ENCODE results near the gene RIC3. TPM values are rescaled to one million over a fixed set of nuclear protein-coding genes. Genes with fewer than 3 reads are reported as not detected.

RIC3 gene
- total RNA-seq, 4 donors from 2014 or later, result 7.9 to 28.4 (median 18.5) TPM

DNA sequence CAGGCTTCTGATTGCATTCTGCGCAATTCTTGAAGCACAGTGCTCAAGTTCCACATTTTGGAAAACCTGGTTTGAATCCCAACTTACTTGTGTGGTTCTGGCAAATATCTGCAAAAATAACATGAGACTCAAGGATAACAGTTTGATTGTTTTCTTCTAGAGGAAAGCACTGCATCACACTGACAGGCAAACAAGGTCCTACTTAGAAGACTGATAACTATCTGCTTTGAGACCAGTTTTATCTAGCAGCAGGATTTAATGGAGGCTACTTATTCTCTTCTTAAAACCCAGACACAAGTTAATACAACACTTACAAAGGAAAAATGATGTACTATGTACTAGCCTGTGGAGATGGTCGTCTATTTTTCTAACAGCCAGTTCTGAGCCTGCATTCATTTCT, 41.4 kb downstream of the RIC3 start:
- TF ChIP-seq, protein P1, sequence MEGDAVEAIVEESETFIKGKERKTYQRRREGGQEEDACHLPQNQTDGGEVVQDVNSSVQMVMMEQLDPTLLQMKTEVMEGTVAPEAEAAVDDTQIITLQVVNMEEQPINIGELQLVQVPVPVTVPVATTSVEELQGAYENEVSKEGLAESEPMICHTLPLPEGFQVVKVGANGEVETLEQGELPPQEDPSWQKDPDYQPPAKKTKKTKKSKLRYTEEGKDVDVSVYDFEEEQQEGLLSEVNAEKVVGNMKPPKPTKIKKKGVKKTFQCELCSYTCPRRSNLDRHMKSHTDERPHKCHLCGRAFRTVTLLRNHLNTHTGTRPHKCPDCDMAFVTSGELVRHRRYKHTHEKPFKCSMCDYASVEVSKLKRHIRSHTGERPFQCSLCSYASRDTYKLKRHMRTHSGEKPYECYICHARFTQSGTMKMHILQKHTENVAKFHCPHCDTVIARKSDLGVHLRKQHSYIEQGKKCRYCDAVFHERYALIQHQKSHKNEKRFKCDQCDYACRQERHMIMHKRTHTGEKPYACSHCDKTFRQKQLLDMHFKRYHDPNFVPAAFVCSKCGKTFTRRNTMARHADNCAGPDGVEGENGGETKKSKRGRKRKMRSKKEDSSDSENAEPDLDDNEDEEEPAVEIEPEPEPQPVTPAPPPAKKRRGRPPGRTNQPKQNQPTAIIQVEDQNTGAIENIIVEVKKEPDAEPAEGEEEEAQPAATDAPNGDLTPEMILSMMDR (IDR thresholded peaks at IDR 0.05), result no peak
- no peak for TF ChIP-seq POLR2A (IDR thresholded peaks at IDR 0.05)
- H3K4me1 ChIP-seq, result no peaks in the 10 kb centered on the region
- intact Hi-C loops (cut with DNase I; ENCODE audit: low total_unique reads), result no loop called here
- no peak for DNase-seq
- H3K27ac ChIP-seq, result no peak overlapping the region
- no peaks in the 10 kb centered on the region for H3K9me3 ChIP-seq
- H3K27me3 ChIP-seq, result no peaks in the 10 kb centered on the region
- H3K4me3 ChIP-seq, result no peak overlapping the region
- no peaks in the 10 kb centered on the region for H3K36me3 ChIP-seq

DNA sequence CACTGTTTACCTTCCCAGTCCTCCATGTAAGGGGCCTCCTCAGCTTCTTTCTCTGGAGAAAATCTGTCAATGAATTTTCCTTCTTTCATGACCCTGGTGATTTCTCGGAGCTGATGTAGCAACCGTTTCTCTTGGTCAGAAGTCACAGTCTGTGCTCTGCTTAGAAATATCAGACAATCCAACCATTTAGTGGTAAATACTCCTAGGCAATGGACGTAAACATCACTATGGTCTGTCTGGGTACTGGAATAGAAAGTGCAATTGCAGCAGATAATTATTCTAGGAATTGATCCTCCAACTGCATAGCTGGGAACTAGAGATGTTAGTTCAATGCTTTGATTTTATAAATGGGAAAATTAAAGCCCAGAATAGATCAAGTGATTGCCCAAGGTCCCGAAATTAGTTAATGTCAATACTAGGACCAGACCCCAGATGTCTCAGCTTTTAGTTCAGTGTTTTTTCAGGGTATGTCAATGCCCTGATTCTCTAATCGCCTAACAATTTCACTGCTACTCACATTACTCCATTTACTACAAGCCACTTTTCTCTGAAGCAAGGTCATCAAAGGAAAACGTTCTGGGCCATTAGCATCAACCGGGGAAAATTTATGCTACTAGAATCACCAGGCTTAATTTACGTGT, 42.1 kb downstream of the RIC3 start:
- no peaks in the 10 kb centered on the region for H3K4me1 ChIP-seq
- intact Hi-C loops (cut with DNase I; ENCODE audit: low total_unique reads), result no loop called here
- H3K27me3 ChIP-seq, result no peaks in the 10 kb centered on the region
- DNase-seq, result no peak
- H3K36me3 ChIP-seq, result no peaks in the 10 kb centered on the region
- TF ChIP-seq, protein P1 (IDR thresholded peaks at IDR 0.05), result no peak
- no peak for TF ChIP-seq POLR2A (IDR thresholded peaks at IDR 0.05)
- no peak overlapping the region for H3K4me3 ChIP-seq
- no peak overlapping the region for H3K27ac ChIP-seq
- H3K9me3 ChIP-seq, result no peaks in the 10 kb centered on the region

DNA sequence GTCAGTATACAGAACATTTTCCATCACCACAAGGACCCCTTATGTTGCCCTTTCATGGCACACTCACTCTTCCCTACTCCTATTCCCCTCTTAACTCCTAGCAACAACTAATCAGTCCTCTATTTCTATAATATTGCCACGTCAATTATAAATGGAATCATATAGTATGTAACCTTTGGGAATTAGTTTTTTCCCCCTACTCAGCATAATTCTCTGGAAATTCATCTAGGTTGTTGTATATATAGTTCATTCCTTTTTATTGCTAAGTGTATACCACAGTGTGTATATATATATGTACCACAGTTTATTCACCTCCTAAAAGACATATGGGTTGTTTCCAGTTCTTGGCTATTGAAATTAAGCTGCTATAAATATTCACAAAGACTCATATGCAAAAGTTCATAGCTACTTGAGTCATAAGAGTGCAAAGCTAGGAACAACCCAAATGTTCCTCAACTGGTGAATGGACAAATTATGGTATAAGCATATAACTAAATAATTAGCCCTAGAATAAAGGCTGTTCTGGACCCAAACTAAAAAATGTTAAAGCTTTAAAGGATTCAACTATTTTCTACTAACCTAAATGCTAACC, 46.6 kb downstream of the RIC3 start:
- no peak overlapping the region for H3K4me3 ChIP-seq
- H3K27me3 ChIP-seq, result no peaks in the 10 kb centered on the region
- H3K9me3 ChIP-seq, result no peaks in the 10 kb centered on the region
- intact Hi-C loops (cut with DNase I; ENCODE audit: low total_unique reads), result no loop called here
- H3K27ac ChIP-seq, result no peak overlapping the region
- H3K4me1 ChIP-seq, result no peaks in the 10 kb centered on the region
- DNase-seq, result no peak
- TF ChIP-seq POLR2A (IDR thresholded peaks at IDR 0.05), result no peak
- TF ChIP-seq, protein P1 (IDR thresholded peaks at IDR 0.05), result no peak
- no peaks in the 10 kb centered on the region for H3K36me3 ChIP-seq

DNA sequence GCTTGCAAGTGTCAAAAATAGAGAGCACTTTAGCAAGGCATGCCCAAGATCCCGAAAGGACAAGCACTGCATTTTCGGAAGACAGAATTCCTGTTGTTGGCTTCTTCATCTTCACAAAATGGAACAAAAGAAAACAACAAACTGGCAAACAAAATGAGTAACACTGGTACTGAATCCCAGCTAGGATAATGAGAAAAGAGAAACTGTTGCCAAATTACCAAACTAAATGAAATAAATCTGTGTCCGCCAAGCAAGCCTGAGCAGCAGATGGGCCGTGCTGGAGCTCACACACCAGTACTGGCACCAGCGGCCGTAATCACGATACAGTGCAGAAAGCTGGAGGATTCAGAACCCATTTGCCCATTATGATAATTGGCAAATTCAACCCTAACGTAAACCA, 57.2 kb downstream of the RIC3 start:
- intact Hi-C loops (cut with DNase I; ENCODE audit: low total_unique reads), result no loop called here
- no peak for DNase-seq
- TF ChIP-seq, protein P1 (IDR thresholded peaks at IDR 0.05), result no peak
- no peak for TF ChIP-seq POLR2A (IDR thresholded peaks at IDR 0.05)
- no peaks in the 10 kb centered on the region for H3K9me3 ChIP-seq
- no peaks in the 10 kb centered on the region for H3K36me3 ChIP-seq
- no peak overlapping the region for H3K27ac ChIP-seq
- H3K4me3 ChIP-seq, result no peak overlapping the region
- H3K27me3 ChIP-seq, result no peaks in the 10 kb centered on the region
- no peaks in the 10 kb centered on the region for H3K4me1 ChIP-seq

DNA sequence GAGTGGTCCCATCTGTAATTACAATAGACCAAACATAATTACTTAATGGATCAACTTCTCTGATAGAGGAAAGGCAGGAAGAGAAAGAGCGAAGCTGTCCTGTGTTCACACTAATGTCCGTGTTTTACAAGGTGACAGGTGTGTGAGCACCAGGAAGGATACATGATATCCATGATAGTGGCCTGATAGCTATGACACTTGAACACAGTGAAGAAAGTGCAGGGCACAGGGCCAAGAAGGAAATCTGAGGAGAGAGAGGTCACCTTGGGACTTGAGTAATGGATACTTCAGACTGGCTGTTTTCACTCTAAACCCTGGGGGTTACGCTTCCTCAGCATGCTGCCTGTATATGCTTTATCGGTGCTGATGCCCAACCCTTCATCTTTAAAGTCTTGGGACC, 58.4 kb downstream of the RIC3 start:
- no peaks in the 10 kb centered on the region for H3K27me3 ChIP-seq
- no peak overlapping the region for H3K27ac ChIP-seq
- no peaks in the 10 kb centered on the region for H3K36me3 ChIP-seq
- intact Hi-C loops (cut with DNase I; ENCODE audit: low total_unique reads), result no loop called here
- no peak overlapping the region for H3K4me3 ChIP-seq
- TF ChIP-seq POLR2A (IDR thresholded peaks at IDR 0.05), result no peak
- no peak for DNase-seq
- H3K9me3 ChIP-seq, result no peaks in the 10 kb centered on the region
- H3K4me1 ChIP-seq, result no peaks in the 10 kb centered on the region

All from uterus (tissue), 4 donors.